Esophagus muscularis mucosa (tissue), 4 donors: ENCODE results near the gene ADSL.
"Not testable (repeated sequence)": the region's sequence is repeated elsewhere in the genome, so short reads cannot be mapped to it uniquely, and the experiment has no call there.

Experiments
- EP300 ChIP-seq: sonication (generic); formaldehyde crosslinking; IDR thresholded peaks from one replicate; pipeline ENCODE4 v1.6.1; 2017; ENCODE audit warnings: antibody characterized with exemption
- POLR2A ChIP-seq: fragments of 450-650 bp; IDR thresholded peaks from one replicate; pipeline ENCODE4 v1.6.1; 2017; ENCODE audit warnings: antibody characterized with exemption, moderate library complexity, mild to moderate bottlenecking, low read depth
- POLR2AphosphoS5 ChIP-seq, 2 donors: sonication (generic); formaldehyde crosslinking; IDR thresholded peaks; one replicate each; pipeline ENCODE4 v1.6.1; 2017; ENCODE audit warnings: antibody characterized with exemption in 2 of 2
- TF ChIP-seq, protein P1 (sequence below), 3 experiments: fragments of 200-600 bp in 2 of 3; fragments of 450-650 bp in 1 of 3; sonication (generic) in 2 of 3; IDR thresholded peaks; one replicate each; pipeline ENCODE4 v1.5.1; 2017 to 2019; ENCODE audit warnings: antibody characterized with exemption in 3 of 3, mild to moderate bottlenecking in 2 of 3, moderate library complexity in 1 of 3

DNA sequence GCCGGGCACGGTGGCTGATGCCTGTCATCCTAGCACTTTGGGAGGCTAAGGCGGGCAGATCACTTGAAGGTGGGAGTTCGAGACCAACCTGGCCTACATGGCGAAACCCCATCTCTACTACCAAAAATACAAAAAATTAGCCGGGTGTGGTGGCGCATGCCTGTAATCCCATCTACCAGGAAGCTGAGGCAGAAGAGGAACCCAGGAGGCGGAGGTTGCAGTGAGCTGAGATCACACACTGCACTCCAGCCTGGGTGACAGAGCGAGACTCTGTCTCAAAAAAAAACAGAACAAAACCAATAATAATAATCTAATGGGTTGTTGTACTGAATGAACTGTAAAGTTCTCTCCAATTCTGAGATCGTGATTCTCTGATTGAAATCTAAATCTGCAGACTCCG is 32.1 kb downstream of the ADSL start:
- TF ChIP-seq, protein P1, sequence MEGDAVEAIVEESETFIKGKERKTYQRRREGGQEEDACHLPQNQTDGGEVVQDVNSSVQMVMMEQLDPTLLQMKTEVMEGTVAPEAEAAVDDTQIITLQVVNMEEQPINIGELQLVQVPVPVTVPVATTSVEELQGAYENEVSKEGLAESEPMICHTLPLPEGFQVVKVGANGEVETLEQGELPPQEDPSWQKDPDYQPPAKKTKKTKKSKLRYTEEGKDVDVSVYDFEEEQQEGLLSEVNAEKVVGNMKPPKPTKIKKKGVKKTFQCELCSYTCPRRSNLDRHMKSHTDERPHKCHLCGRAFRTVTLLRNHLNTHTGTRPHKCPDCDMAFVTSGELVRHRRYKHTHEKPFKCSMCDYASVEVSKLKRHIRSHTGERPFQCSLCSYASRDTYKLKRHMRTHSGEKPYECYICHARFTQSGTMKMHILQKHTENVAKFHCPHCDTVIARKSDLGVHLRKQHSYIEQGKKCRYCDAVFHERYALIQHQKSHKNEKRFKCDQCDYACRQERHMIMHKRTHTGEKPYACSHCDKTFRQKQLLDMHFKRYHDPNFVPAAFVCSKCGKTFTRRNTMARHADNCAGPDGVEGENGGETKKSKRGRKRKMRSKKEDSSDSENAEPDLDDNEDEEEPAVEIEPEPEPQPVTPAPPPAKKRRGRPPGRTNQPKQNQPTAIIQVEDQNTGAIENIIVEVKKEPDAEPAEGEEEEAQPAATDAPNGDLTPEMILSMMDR (IDR thresholded peaks at IDR 0.05): not testable (repeated sequence)
- not testable (repeated sequence) for TF ChIP-seq POLR2A; EP300; POLR2AphosphoS5 (IDR thresholded peaks at IDR 0.05)
